HL-60 (cell line): ENCODE results near the gene PRPS1L1.

Source experiments
- DNase-seq, 2 experiments: peaks; one replicate each; pipeline ENCODE4 v3.0.0-alpha.2; 2010 to 2020; ENCODE audit warnings: low read depth in 1 of 2, low spot score in 1 of 2
- H3K27ac ChIP-seq: fragments of 250-450 bp; sonication (Bioruptor Pico); replicated peaks from 2 replicates; pipeline ENCODE4 v1.5.1; 2020; ENCODE audit warnings: mild to moderate bottlenecking, moderate library complexity
- H3K27me3 ChIP-seq: fragments of 250-450 bp; sonication (Bioruptor Pico); 2 replicates; pipeline ENCODE4 v1.5.1; 2021; ENCODE audit warnings: mild to moderate bottlenecking, moderate library complexity; ENCODE audit not compliant: insufficient read depth, poor library complexity, severe bottlenecking
- H3K4me3 ChIP-seq: replicated peaks from 2 replicates; pipeline ENCODE4 v1.5.1; 2011; ENCODE audit warnings: mild to moderate bottlenecking, control low read depth, low read length; ENCODE audit not compliant: insufficient read depth
- CTCF ChIP-seq: IDR thresholded peaks from one replicate; pipeline ENCODE4 v1.5.1; 2011; ENCODE audit warnings: low read length, control low read depth, inconsistent platforms; ENCODE audit not compliant: insufficient read depth
- GABPA ChIP-seq: IDR thresholded peaks from 2 replicates; pipeline ENCODE4 v1.6.1; 2012; ENCODE audit warnings: low read depth
- POLR2AphosphoS5 ChIP-seq: IDR thresholded peaks from 2 replicates; pipeline ENCODE4 v1.6.1; 2012; ENCODE audit warnings: low read depth
- SPI1 ChIP-seq: IDR thresholded peaks from 2 replicates; pipeline ENCODE4 v1.6.1; 2012; ENCODE audit warnings: low read depth, mild to moderate bottlenecking, borderline replicate concordance
- long read RNA-seq: library from polyadenylated mRNA; unstranded; transcript quantifications from one replicate; pipeline ENCODE4 v2.0.0, GENCODE V29; 2020
- TF ChIP-seq, protein P1 (sequence below): IDR thresholded peaks from 2 replicates; pipeline ENCODE4 v1.6.1; 2012; ENCODE audit warnings: low read depth; ENCODE audit not compliant: insufficient replicate concordance

The PRPS1L1 gene
- long read RNA-seq: 0 reads

DNA sequence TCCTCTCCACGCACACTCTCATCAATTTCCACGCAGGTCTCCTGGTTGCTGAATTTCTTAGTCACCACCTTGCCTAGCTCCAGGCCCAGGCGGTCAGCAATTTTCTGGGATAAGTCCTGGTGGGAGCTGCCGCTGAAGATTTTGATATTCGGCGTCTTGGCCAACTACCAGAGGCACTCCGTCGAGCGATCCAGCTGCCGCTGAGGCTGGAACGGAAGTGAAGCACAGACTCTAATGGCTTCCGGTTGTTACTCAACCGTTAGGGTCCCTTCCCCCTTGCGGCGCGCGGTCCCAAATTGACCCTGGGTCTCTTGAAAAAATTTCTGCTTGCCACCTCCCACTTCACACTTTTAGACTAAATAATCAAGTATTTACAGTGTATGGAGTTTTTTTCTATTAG lies at the start of gene PRPS1L1:
Gene PRPS1L1, minus strand, starts transcription at position 219 of the 400 bp plus-strand sequence.
- no peak for DNase-seq
- Histone ChIP-seq H3K27ac (no peak within 1 kb of the TSS), H3K4me3 (no peak within 1 kb of the TSS), H3K27me3 (no peaks in the 10 kb centered on the region)
- TF ChIP-seq POLR2AphosphoS5 (no peak), SPI1 (no peak), CTCF (no peak), GABPA (no peak)
- TF ChIP-seq, protein P1, sequence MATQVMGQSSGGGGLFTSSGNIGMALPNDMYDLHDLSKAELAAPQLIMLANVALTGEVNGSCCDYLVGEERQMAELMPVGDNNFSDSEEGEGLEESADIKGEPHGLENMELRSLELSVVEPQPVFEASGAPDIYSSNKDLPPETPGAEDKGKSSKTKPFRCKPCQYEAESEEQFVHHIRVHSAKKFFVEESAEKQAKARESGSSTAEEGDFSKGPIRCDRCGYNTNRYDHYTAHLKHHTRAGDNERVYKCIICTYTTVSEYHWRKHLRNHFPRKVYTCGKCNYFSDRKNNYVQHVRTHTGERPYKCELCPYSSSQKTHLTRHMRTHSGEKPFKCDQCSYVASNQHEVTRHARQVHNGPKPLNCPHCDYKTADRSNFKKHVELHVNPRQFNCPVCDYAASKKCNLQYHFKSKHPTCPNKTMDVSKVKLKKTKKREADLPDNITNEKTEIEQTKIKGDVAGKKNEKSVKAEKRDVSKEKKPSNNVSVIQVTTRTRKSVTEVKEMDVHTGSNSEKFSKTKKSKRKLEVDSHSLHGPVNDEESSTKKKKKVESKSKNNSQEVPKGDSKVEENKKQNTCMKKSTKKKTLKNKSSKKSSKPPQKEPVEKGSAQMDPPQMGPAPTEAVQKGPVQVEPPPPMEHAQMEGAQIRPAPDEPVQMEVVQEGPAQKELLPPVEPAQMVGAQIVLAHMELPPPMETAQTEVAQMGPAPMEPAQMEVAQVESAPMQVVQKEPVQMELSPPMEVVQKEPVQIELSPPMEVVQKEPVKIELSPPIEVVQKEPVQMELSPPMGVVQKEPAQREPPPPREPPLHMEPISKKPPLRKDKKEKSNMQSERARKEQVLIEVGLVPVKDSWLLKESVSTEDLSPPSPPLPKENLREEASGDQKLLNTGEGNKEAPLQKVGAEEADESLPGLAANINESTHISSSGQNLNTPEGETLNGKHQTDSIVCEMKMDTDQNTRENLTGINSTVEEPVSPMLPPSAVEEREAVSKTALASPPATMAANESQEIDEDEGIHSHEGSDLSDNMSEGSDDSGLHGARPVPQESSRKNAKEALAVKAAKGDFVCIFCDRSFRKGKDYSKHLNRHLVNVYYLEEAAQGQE: no peak

- DNase-seq: no peak
- H3K27ac ChIP-seq: no peak overlapping the region
- H3K27me3 ChIP-seq: no peaks in the 10 kb centered on the region
- H3K4me3 ChIP-seq: no peak overlapping the region
- TF ChIP-seq, protein P1: no peak
- no peak for TF ChIP-seq GABPA
- TF ChIP-seq CTCF: no peak
- TF ChIP-seq POLR2AphosphoS5: no peak
- no peak for TF ChIP-seq SPI1
Measured at GRCh38 chr7:18076461-18076860, 48.8 kb upstream of the PRPS1L1 start.

DNA sequence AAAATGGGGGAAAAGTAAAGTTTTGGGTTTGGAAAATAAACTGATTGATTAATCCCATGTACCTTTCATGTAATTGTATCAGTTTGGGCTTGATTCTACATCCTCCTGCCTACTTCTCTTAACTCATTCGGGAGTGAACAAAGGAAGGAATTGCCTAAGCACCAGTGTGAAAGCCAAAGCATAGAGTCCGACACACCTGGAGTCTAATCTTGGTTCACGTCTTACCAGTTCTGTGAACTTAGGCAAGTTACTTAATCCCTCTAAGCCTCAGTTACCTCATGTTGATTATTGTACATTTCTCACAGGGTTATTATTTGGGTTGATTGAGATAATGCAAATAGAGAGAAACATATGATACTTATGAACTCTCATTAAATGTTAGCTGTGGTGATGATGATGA lies 41.1 kb upstream of the PRPS1L1 start:
- no peak for TF ChIP-seq CTCF
- TF ChIP-seq, protein P1: no peak
- no peak for TF ChIP-seq POLR2AphosphoS5
- no peak for TF ChIP-seq GABPA
- no peak for TF ChIP-seq SPI1
- H3K27ac ChIP-seq: no peak overlapping the region
- no peak overlapping the region for H3K4me3 ChIP-seq
- DNase-seq: no peak
- no peaks in the 10 kb centered on the region for H3K27me3 ChIP-seq
